Pancreas (tissue), 10 donors: ENCODE measurements around the gene FHOD3. TPM values are rescaled to one million over a fixed set of nuclear protein-coding genes. Genes with fewer than 3 reads are reported as not detected.

Experiments used
- ATAC-seq, 4 donors: fragments of 200-7000 bp; cut with Tn5 transposase; one replicate each; pipeline versions ENCODE4 v1.8.0 to v1.9.1; 2020; ENCODE audit warnings: mild to moderate bottlenecking in 4 of 4, moderate library complexity in 4 of 4
- DNase-seq, 6 donors: peaks; one replicate each; pipeline ENCODE4 v3.0.0-alpha.2; 2020
- FAIRE-seq: peaks from 2 replicates; lab custom pipeline; 2012; peaks lifted over from hg19 to GRCh38; lab: Jason Lieb, UNC
- H3K27ac ChIP-seq, 4 donors: fragments of 200-600 bp; sonication (generic); 1 replicate in 3 of 4; 2 replicates in 1 of 4; pipeline versions ENCODE4 v1.5.0 to v1.8.0; 2020
- H3K27me3 ChIP-seq, 4 donors: fragments of 200-600 bp; one replicate each; pipeline ENCODE4 v1.8.0; 2021
- H3K36me3 ChIP-seq, 3 donors: fragments of 200-600 bp; sonication (generic) in 1 of 3; one replicate each; pipeline versions ENCODE4 v1.5.0 to v1.8.0; 2020 to 2021
- H3K4me1 ChIP-seq, 3 donors: fragments of 200-600 bp; one replicate each; pipeline ENCODE4 v1.8.0; 2021
- H3K4me3 ChIP-seq, 4 donors: fragments of 200-600 bp; sonication (generic) in 2 of 4; one replicate each; pipeline versions ENCODE4 v1.5.0 to v1.8.0; 2020 to 2021
- H3K9me3 ChIP-seq, 4 donors: fragments of 200-600 bp; one replicate each; pipeline ENCODE4 v1.8.0; 2021
- WGBS, 2 donors: extraction: QIAGEN DNeasy Blood & Tissue Kit; methylation state at CpG; one replicate each; pipeline ENCODE4 v1.1.7; 2013; 5-methylcytosine and 5-hydroxymethylcytosine counted together
- intact Hi-C, 3 donors: fragments of 100-400 bp; cut with DNase I; formaldehyde crosslinking; loops; one replicate each; pipeline versions ENCODE4 v1.11.1 to v1.14.2; 2022
- polyA plus RNA-seq, 2 donors: library from polyadenylated mRNA; stranded (reverse); fragments of 200-250 nt; gene quantifications; one replicate each; pipeline ENCODE4 v1.2.3, GENCODE V29; 2013
- total RNA-seq, 6 donors: library from RNA; stranded (reverse); fragmentation: NEBNext Ultra II Directional in 4 of 6; extraction: Animal tissue kit (Norgen Biotek cat#: 25700) in 4 of 6; gene quantifications; one replicate each; pipeline versions ENCODE4 v1.2.1 to v1.2.4, GENCODE V29; 2021 to 2023
- TF ChIP-seq, protein P1 (sequence below), 4 donors: fragments of 200-600 bp; sonication (generic) in 3 of 4; IDR thresholded peaks; one replicate each; pipeline versions ENCODE4 v1.5.0 to v1.8.0; 2021; ENCODE audit warnings: antibody characterized with exemption in 4 of 4
- donor health status: healthy with polysubstance abuse.
- donor health status: DM: no; HTN: no; CAD: no; lungs with moderate emphysema.
- donor health status: DM: no; HTN: no; CAD: no.
- donor health status: control.
- donor health status: control.
- donor health status: Bipolar disorder and iron deficiency.
- donor health status: DM: yes; HTN: yes; CAD: no.
- donor health status: DM: no; HTN: no; CAD: no.
- donor health status: DM: no; HTN: no; CAD: no.
- donor health status: DM: yes; HTN: yes; CAD: no.

FHOD3 gene
- total and polyA plus RNA-seq, 8 donors: 0.25 to 4.3 (median 1.2) TPM

DNA sequence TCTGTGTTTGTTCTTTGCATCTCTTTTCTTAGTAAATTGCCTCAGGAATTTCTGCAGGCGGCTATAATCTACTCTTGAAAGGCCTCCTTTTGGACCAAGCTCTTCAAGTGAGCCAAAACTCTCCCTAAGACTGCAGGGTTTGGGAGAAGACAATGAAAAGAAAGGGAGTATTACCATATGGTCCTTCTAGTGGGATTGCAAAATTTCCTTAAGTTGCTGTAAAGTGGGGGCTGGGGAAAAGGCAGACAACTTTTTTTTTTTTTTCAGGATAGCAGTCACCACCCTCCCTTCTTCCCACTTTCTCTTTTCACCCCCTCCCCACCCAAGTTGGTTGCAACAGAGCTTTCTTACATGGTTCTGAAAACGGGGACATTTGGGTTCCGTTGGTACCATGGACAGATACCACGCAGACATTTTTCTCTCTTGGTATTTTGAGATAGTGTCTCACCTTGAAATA is 183.7 kb downstream of the FHOD3 start:
- Histone ChIP-seq H3K4me1 (no peaks in the 10 kb centered on the region), H3K27me3 (no peaks in the 10 kb centered on the region), H3K36me3 (no peaks in the 10 kb centered on the region), H3K4me3 (no peak overlapping the region), H3K27ac (no peak overlapping the region), H3K9me3 (no peaks in the 10 kb centered on the region)
- DNase-seq: no peak
- 69 to 71% methylated on average over 4 of the region's 4 CpGs for WGBS, 2 donors
- TF ChIP-seq, protein P1, sequence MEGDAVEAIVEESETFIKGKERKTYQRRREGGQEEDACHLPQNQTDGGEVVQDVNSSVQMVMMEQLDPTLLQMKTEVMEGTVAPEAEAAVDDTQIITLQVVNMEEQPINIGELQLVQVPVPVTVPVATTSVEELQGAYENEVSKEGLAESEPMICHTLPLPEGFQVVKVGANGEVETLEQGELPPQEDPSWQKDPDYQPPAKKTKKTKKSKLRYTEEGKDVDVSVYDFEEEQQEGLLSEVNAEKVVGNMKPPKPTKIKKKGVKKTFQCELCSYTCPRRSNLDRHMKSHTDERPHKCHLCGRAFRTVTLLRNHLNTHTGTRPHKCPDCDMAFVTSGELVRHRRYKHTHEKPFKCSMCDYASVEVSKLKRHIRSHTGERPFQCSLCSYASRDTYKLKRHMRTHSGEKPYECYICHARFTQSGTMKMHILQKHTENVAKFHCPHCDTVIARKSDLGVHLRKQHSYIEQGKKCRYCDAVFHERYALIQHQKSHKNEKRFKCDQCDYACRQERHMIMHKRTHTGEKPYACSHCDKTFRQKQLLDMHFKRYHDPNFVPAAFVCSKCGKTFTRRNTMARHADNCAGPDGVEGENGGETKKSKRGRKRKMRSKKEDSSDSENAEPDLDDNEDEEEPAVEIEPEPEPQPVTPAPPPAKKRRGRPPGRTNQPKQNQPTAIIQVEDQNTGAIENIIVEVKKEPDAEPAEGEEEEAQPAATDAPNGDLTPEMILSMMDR (IDR thresholded peaks at IDR 0.05): no peak
- intact Hi-C loops: no loop called here
- FAIRE-seq: no peak
- no peak for ATAC-seq

DNA sequence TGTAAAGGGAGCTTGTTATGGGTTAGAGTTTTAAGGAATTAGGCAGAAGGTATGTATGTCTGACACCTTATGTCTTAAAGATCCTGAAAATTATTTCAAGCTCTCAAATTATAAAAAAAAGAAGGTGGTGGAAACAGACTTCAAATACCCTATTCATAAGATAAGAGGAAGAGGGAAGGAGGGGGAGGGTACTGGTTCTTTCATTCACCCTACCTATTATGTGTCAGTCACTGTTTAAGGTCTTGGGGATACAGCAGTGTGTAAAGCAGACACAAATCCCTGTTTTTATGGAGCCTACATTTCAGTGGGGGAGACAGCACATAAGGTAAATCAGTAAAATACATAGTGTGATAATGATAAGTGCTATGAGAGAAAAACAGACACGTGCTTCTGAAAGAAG is 184.4 kb downstream of the FHOD3 start:
- no peak overlapping the region for H3K27ac ChIP-seq
- H3K4me1 ChIP-seq: no peaks in the 10 kb centered on the region
- intact Hi-C loops: no loop called here
- H3K36me3 ChIP-seq: no peaks in the 10 kb centered on the region
- TF ChIP-seq, protein P1 (IDR thresholded peaks at IDR 0.05): no peak
- H3K9me3 ChIP-seq: no peaks in the 10 kb centered on the region
- no peaks in the 10 kb centered on the region for H3K27me3 ChIP-seq
- 81 to 86% methylated on average over 1 of the region's 1 CpG for WGBS, 2 donors
- ATAC-seq: no peak
- H3K4me3 ChIP-seq: no peak overlapping the region
- FAIRE-seq: no peak
- DNase-seq: no peak

GRCh38 chr18:36484591-36484990 is 187.1 kb downstream of the FHOD3 start:
- DNase-seq (no peak), ATAC-seq (no peak), FAIRE-seq (no peak)
- Histone ChIP-seq H3K36me3 (no peaks in the 10 kb centered on the region), H3K4me1 (no peaks in the 10 kb centered on the region), H3K9me3 (no peaks in the 10 kb centered on the region), H3K27ac (no peak overlapping the region), H3K27me3 (no peaks in the 10 kb centered on the region), H3K4me3 (no peak overlapping the region)
- TF ChIP-seq, protein P1 (IDR thresholded peaks at IDR 0.05): no peak
- WGBS, 2 donors: 80 to 89% methylated on average over 5 of the region's 5 CpGs
- intact Hi-C loops: no loop called here

DNA sequence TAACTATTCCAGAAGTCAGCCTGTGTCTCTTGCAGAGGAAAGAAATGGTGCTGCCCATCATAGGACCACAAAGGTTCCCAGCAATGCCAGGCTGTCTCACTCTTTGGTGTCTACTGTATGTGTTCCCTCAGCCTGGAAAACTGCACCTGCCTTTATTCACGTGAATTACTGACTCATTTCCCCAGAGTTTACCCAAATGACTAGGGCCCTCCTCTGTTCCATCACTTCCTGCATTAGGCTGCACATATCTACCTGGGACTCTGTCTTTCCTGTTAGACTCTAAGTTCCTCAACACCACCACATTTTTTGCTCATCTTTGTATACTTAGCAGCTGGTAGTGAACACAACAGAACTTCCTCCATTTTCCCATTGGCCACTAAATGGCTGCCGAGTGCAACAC is 188.3 kb downstream of the FHOD3 start:
- DNase-seq: no peak
- no peak for ATAC-seq
- H3K27ac ChIP-seq: no peak overlapping the region
- TF ChIP-seq, protein P1 (IDR thresholded peaks at IDR 0.05): no peak
- no peaks in the 10 kb centered on the region for H3K9me3 ChIP-seq
- H3K36me3 ChIP-seq: no peaks in the 10 kb centered on the region
- H3K4me1 ChIP-seq: no peaks in the 10 kb centered on the region
- intact Hi-C loops: no loop called here
- no peaks in the 10 kb centered on the region for H3K27me3 ChIP-seq
- no peak for FAIRE-seq
- H3K4me3 ChIP-seq: no peak overlapping the region
- 59 to 76% methylated on average over 2 of the region's 2 CpGs for WGBS, 2 donors

DNA sequence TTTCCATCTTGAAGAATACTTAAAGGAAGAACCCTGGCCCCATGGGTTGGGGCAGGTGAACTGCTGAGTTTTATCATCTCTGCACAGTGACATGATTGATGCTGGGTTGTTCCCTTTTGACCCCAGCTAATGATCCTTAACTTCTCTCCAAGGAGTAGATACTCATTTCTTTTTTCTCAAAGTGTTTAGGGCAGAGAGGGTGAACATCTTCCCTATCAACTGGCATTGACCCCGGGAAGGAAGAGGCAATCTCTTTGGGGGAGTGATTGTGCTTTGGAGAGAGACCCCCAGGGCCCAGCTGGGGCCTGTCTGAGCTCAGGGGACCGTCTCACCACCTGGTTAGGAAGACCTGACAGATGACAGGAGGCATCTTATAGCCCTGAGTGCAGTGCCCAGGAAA is 190.6 kb downstream of the FHOD3 start:
- no peak for DNase-seq
- no peak for ATAC-seq
- H3K4me1 ChIP-seq: no peaks in the 10 kb centered on the region
- TF ChIP-seq, protein P1 (IDR thresholded peaks at IDR 0.05): no peak
- H3K27me3 ChIP-seq: no peaks in the 10 kb centered on the region
- 80 to 82% methylated on average over 2 of the region's 2 CpGs for WGBS, 2 donors
- no peak overlapping the region for H3K4me3 ChIP-seq
- no peaks in the 10 kb centered on the region for H3K36me3 ChIP-seq
- intact Hi-C loops: no loop called here
- FAIRE-seq: no peak
- H3K27ac ChIP-seq: no peak overlapping the region
- H3K9me3 ChIP-seq: no peaks in the 10 kb centered on the region
